Measurements from ENCODE around the gene ITGB8. TPM values are rescaled to one million over a fixed set of nuclear protein-coding genes. Genes with fewer than 3 reads are reported as not detected.

ITGB8 gene
- total and polyA plus RNA-seq, 4 donors = 0.16 to 2.8 (median 0.51) TPM

DNA sequence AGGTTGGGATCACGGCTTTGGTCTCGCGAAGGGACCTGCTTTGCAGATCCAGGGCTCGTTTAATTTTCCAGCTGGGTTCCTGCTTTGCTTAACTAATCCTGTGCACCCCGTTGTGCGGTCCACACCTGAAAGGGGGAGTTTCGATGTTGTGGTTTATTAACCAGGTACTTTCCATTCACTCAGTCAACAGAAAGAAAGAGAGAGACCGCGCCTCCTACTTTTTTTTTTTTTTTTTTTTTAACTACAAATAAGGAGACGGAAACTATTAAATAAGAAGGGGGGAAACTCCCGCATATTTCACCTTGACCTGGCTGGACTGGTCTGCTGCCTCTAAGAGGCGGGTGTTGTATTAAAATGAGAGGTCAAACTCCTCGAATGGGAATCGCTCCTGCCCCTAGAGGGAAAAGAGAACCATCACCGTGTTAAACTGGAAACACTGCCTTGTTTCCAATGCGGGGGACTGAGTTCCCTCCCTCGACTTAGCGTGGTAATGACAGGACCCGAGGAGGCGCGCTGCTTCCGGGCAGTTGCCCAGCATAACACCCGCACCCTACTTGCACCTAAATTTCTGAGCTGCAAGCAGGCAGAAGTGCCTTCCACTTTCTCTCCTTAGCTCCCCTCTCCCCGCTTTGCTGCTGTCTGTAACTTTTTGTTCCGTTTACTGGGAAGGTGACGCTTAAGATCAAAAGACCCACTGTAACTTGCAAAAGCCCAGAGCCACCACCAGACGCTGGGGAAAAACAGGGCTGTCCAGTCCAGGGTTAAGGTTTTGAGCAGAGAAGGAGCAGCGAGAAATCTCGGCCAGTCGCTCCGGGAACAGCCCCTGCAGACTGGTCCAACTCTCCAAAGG lies 1.1 kb upstream of the ITGB8 start:
- H3K4me1 ChIP-seq (ENCODE audit: control insufficient read depth in 4 of 4, insufficient read depth in 4 of 4, low read length in 3 of 4) = peaks cover 14 to 27% (median 21%) of the 10 kb centered on the region in 4 donors
- no peaks in the 10 kb centered on the region for H3K9me3 ChIP-seq (ENCODE audit: control insufficient read depth in 4 of 4, low read length in 3 of 4)
- peak overlapping the region in 1 of 2 donors; percentile 37 for H3K9ac ChIP-seq (ENCODE audit: low read depth in 1 of 2, low read length in 2 of 2)
- peak overlapping the region; percentile 38 to 45 for H3K27ac ChIP-seq (ENCODE audit: low read depth in 1 of 2, low read length in 2 of 2)
- TF ChIP-seq MAX (IDR thresholded peaks at IDR 0.05) (no peak), ATF3 (IDR thresholded peaks at IDR 0.05) (no peak), JUND (IDR thresholded peaks at IDR 0.05) (no peak), CTCF (IDR thresholded peaks at IDR 0.05; ENCODE audit: low read depth, low read length, missing input control) (no peak), SP1 (IDR thresholded peaks at IDR 0.05) (no peak), REST (IDR thresholded peaks at IDR 0.05) (no peak), HNF4A (conservative IDR thresholded peaks at IDR 0.05) (peak in 1 of 2 donors; percentile 14), GABPA (IDR thresholded peaks at IDR 0.05 in 1 of 2, conservative IDR thresholded peaks at IDR 0.05 in 1 of 2) (no peak), NR2F2 (IDR thresholded peaks at IDR 0.05) (peak; percentile 49), TAF1 (conservative IDR thresholded peaks at IDR 0.05) (no peak), RAD21 (IDR thresholded peaks at IDR 0.05) (peak; percentile 10 to 23), EGR1 (IDR thresholded peaks at IDR 0.05; ENCODE audit: low read depth in 2 of 2) (no peak)
- DNase-seq (ENCODE audit: low spot score) = no peak
- H3K36me3 ChIP-seq (ENCODE audit: control insufficient read depth in 4 of 4, insufficient read depth in 3 of 4, low read depth in 1 of 4, low read length in 3 of 4) = no peaks in the 10 kb centered on the region
- H3K27me3 ChIP-seq (ENCODE audit: control insufficient read depth in 4 of 4, insufficient read depth in 4 of 4, low read length in 3 of 4) = peaks cover 0 to 13% (median 2%) of the 10 kb centered on the region in 4 donors
- H3K4me3 ChIP-seq (ENCODE audit: low read depth in 1 of 3, low read length in 3 of 3) = peak overlapping the region; percentile 51 to 70 (median 64)
- 5% methylated on average over 31 of the region's 31 CpGs for WGBS

DNA sequence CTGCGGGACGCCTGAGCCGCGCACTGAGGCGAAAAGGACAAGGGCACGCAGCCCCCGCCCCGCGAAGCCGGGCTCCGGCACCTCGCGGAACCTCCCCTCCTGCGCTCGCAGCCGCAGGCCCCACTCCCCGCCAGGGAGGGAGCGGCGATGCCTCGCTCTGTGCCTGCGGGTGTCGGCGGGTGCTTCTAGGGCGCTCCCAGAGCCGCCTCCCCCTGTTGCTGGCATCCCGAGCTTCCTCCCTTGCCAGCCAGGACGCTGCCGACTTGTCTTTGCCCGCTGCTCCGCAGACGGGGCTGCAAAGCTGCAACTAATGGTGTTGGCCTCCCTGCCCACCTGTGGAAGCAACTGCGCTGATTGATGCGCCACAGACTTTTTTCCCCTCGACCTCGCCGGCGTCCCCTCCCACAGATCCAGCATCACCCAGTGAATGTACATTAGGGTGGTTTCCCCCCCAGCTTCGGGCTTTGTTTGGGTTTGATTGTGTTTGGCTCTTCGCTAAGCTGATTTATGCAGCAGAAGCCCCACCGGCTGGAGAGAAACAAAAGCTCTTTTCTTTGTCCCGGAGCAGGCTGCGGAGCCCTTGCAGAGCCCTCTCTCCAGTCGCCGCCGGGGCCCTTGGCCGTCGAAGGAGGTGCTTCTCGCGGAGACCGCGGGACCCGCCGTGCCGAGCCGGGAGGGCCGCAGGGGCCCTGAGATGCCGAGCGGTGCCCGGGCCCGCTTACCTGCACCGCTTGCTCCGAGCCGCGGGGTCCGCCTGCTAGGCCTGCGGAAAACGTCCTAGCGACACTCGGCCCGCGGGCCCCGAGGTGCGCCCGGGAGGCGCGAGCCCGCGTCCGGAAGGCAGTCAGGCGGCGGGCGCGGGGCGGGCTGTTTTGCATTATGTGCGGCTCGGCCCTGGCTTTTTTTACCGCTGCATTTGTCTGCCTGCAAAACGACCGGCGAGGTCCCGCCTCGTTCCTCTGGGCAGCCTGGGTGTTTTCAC lies 519 bp downstream of the ITGB8 start:
- Histone ChIP-seq H3K9me3 (ENCODE audit: control insufficient read depth in 4 of 4, low read length in 3 of 4) (no peaks in the 10 kb centered on the region), H3K27ac (ENCODE audit: low read depth in 1 of 2, low read length in 2 of 2) (peak overlapping the region; percentile 4 to 31), H3K36me3 (ENCODE audit: control insufficient read depth in 4 of 4, insufficient read depth in 3 of 4, low read depth in 1 of 4, low read length in 3 of 4) (no peaks in the 10 kb centered on the region), H3K9ac (ENCODE audit: low read depth in 1 of 2, low read length in 2 of 2) (no peak overlapping the region), H3K27me3 (ENCODE audit: control insufficient read depth in 4 of 4, insufficient read depth in 4 of 4, low read length in 3 of 4) (peaks cover 0 to 9% (median 3%) of the 10 kb centered on the region in 4 donors), H3K4me3 (ENCODE audit: low read depth in 1 of 3, low read length in 3 of 3) (peak overlapping the region; percentile 51 to 70 (median 64)), H3K4me1 (ENCODE audit: control insufficient read depth in 4 of 4, insufficient read depth in 4 of 4, low read length in 3 of 4) (peaks cover 14 to 27% (median 21%) of the 10 kb centered on the region in 4 donors)
- DNase-seq (ENCODE audit: low spot score) = no peak
- 2% methylated on average over 92 of the region's 92 CpGs for whole genome bisulfite sequencing
- no peak for TF ChIP-seq SP1 (IDR thresholded peaks at IDR 0.05)
- TF ChIP-seq MAX (IDR thresholded peaks at IDR 0.05) = no peak
- TF ChIP-seq FOXA2 (IDR thresholded peaks at IDR 0.05) = no peak
- TF ChIP-seq EGR1 (IDR thresholded peaks at IDR 0.05; ENCODE audit: low read depth in 2 of 2) = no peak
- TF ChIP-seq YY1 (IDR thresholded peaks at IDR 0.05) = no peak
- TF ChIP-seq HNF4A (conservative IDR thresholded peaks at IDR 0.05) = no peak
- no peak for TF ChIP-seq RXRA (IDR thresholded peaks at IDR 0.05)
- TF ChIP-seq NR2F2 (IDR thresholded peaks at IDR 0.05) = no peak
- TF ChIP-seq JUND (IDR thresholded peaks at IDR 0.05) = no peak
- TF ChIP-seq FOXA1 (IDR thresholded peaks at IDR 0.05) = no peak
- no peak for TF ChIP-seq ATF3 (IDR thresholded peaks at IDR 0.05)
- TF ChIP-seq HNF4G (IDR thresholded peaks at IDR 0.05) = no peak
- TF ChIP-seq CTCF (IDR thresholded peaks at IDR 0.05; ENCODE audit: low read depth, low read length, missing input control) = no peak
